Renal pelvis (tissue), 12 donors: ENCODE data around the gene NOB1. TPM values are rescaled to one million over a fixed set of nuclear protein-coding genes. Genes with fewer than 3 reads are reported as not detected.
"Not testable (repeated sequence)": the region's sequence is repeated elsewhere in the genome, so short reads cannot be mapped to it uniquely, and the experiment has no call there.

Experiments
- DNase-seq: peaks from one replicate; pipeline ENCODE4 v3.0.0-alpha.2; 2013
- long read RNA-seq, 16 experiments: transcript quantifications; one replicate each; lab custom pipeline, GENCODE V29; 2026
- polyA plus RNA-seq, 3 donors: library from polyadenylated mRNA; unstranded; fragments of 120-200 nt; gene quantifications; one replicate each; pipeline ENCODE4 v1.2.1, GENCODE V29; 2013; ENCODE audit not compliant: insufficient read length in 3 of 3

Gene NOB1
- 10 to 100 TPM; 65.4 to 70.5 (median 68.3) TPM for polyA plus RNA-seq
- long read RNA-seq, donor 1, transcript NOB1-201 (9 exons, 1,734 nt), result major isoform, 23 of 28 reads
- long read RNA-seq, donor 1, partial matches to known transcripts, result 5 of 28 reads
- long read RNA-seq, donor 1, other reads (novel, unspliced or antisense), result 0 of 28 reads
- long read RNA-seq, donor 2, transcript NOB1-201 (9 exons, 1,734 nt), result major isoform, 25 of 28 reads
- long read RNA-seq, donor 2, partial matches to known transcripts, result 0 of 28 reads
- long read RNA-seq, donor 2, other reads (novel, unspliced or antisense), result 0 of 28 reads
- long read RNA-seq, donor 3, transcript NOB1-201 (9 exons, 1,734 nt), result major isoform, 15 of 15 reads
- long read RNA-seq, donor 3, partial matches to known transcripts, result 0 of 15 reads
- long read RNA-seq, donor 3, other reads (novel, unspliced or antisense), result 0 of 15 reads
- long read RNA-seq, donor 4, transcript NOB1-201 (9 exons, 1,734 nt), result major isoform, 40 of 48 reads
- long read RNA-seq, donor 4, partial matches to known transcripts, result 8 of 48 reads
- long read RNA-seq, donor 4, other reads (novel, unspliced or antisense), result 0 of 48 reads
- long read RNA-seq, donor 5, partial matches to known transcripts, result 0 of 5 reads
- long read RNA-seq, donor 5, other reads (novel, unspliced or antisense), result 0 of 5 reads
- long read RNA-seq, donor 6, transcript NOB1-201 (9 exons, 1,734 nt), result major isoform, 17 of 32 reads
- long read RNA-seq, donor 6, partial matches to known transcripts, result 15 of 32 reads
- long read RNA-seq, donor 6, other reads (novel, unspliced or antisense), result 0 of 32 reads
- long read RNA-seq, donor 7, transcript NOB1-201 (9 exons, 1,734 nt), result major isoform, 23 of 43 reads
- long read RNA-seq, donor 7, partial matches to known transcripts, result 18 of 43 reads
- long read RNA-seq, donor 7, other reads (novel, unspliced or antisense), result 0 of 43 reads
- long read RNA-seq, donor 8, transcript NOB1-201 (9 exons, 1,734 nt), result major isoform, 10 of 11 reads
- long read RNA-seq, donor 8, partial matches to known transcripts, result 0 of 11 reads
- long read RNA-seq, donor 8, other reads (novel, unspliced or antisense), result 0 of 11 reads
- long read RNA-seq, donor 9, transcript NOB1-201 (9 exons, 1,734 nt), result major isoform, 28 of 29 reads
- long read RNA-seq, donor 9, partial matches to known transcripts, result 0 of 29 reads
- long read RNA-seq, donor 9, other reads (novel, unspliced or antisense), result 0 of 29 reads
- long read RNA-seq, donor 10, transcript NOB1-201 (9 exons, 1,734 nt), result major isoform, 23 of 24 reads
- long read RNA-seq, donor 10, partial matches to known transcripts, result 0 of 24 reads
- long read RNA-seq, donor 10, other reads (novel, unspliced or antisense), result 0 of 24 reads
- long read RNA-seq, donor 11, transcript NOB1-201 (9 exons, 1,734 nt), result major isoform, 7 of 13 reads
- long read RNA-seq, donor 11, partial matches to known transcripts, result 6 of 13 reads
- long read RNA-seq, donor 11, other reads (novel, unspliced or antisense), result 0 of 13 reads
- long read RNA-seq, donor 12, transcript NOB1-201 (9 exons, 1,734 nt), result major isoform, 34 of 45 reads
- long read RNA-seq, donor 12, partial matches to known transcripts, result 6 of 45 reads
- long read RNA-seq, donor 12, other reads (novel, unspliced or antisense), result 5 of 45 reads
- long read RNA-seq, donor 13, transcript NOB1-201 (9 exons, 1,734 nt), result major isoform, 6 of 6 reads
- long read RNA-seq, donor 13, partial matches to known transcripts, result 0 of 6 reads
- long read RNA-seq, donor 13, other reads (novel, unspliced or antisense), result 0 of 6 reads
- long read RNA-seq, donor 14, result 0 reads
- long read RNA-seq, donor 15, result 0 reads
- long read RNA-seq, donor 16, transcript NOB1-201 (9 exons, 1,734 nt), result major isoform, 21 of 46 reads
- long read RNA-seq, donor 16, partial matches to known transcripts, result 23 of 46 reads
- long read RNA-seq, donor 16, other reads (novel, unspliced or antisense), result 0 of 46 reads

DNA sequence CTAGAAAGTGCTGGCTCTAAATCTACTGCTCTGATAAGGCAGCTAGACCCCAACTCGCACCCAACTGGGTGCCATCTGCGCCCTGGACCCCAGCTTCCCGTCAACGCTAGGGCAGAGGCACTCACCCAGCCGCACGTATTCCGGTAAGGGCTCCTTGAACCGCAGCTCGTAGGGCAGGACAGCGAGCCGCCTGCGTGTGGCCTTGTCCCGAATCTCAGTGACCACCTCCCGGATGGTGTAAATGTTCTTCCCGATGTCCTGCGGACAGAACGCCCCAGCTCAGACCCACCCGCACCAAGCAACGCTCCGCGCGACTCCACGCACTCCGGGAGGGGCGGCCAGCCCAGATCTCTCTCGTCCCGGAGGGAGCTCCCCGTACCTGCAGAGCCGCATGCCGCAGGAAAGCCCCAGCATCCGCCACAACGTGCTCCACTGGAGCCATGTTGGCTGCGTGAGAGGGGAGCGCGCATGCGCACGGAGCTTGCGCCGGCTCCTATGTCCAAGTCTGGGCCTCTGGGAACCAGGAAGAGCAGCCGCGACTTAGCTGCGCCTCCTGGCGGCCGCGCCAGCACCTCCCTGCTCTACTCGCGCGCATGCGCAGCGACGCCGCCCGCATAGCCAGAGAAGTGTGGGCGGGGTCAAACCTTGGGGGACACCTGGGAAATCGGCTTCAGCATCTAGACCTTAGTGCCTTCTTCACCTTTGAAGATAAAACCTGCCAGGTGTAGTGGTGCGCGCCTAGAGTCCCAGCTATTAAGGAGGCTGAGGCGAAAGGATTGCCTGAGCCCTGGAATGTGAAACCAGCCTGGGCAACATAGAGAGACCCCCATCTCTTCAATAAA, at the start of gene NOB1:
TSS of gene NOB1 (minus strand) at position 458 of the 842 bp plus-strand sequence. CDS start at position 442, 16 bp downstream.
- DNase-seq, result peak; percentile 96

DNA sequence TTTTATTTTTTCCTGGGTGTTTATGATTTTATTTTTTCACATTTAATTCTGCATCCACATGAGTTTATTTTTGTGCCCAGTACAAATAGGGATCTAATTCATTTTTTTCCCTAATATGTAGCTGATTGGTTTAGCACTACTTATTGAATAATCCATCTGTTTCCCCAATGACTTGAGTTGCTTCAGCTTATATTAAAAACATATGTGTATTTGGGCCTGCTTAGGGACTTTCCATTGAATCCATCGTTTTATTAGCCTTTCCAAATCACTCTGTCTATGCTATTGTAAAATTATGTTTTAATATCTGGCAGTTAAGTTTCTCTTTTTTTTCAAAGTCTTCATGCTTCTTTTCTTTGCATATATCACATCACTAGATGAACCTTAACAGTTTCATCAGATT, 49.6 kb upstream of the NOB1 start:
- no peak for DNase-seq

DNA sequence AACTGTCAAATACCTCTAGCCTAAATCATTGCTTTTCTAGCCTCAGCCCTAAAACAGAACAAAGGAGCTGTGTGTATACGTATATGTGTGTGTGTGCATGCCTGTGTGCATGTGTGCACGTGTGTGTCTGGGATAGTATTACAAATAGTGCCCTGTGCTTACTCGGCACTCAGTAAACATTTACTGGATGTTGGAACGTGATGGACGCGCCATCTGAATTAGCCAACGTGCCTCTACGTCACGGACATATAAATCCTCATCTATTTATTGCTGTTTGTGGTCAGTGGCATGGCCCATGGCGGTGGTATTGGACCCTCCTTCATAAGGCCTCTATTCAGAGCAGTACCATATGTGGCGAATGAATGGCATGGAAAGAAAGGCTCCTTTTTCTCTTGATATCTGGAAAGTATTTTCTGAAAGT, 44.9 kb upstream of the NOB1 start:
- no peak for DNase-seq

GRCh38 chr16:69798466-69798865, 43.7 kb upstream of the NOB1 start:
- no peak for DNase-seq

- peak; percentile 71 for DNase-seq
These were observed 41.8 kb upstream of the NOB1 start for GRCh38 chr16:69796285-69797118.

DNA sequence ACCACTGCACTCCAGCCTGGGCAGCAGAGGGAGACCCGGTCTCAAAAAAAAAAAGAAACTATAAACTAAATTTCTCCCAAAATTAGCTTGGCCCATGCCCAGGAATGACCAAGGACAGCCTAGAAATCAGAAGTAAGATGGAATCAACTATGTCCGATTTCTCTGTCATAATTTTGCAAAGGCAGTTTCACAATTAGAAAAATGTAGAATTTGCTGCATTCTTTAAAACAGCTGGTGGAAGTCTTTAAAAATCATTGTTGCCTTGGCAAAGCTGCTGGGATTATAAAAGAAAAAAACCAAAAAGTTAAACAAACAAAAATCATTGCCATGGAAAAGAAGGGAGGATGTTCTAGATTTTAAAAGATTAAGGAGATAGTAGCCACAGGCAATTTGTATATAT, 39.8 kb upstream of the NOB1 start:
- no peak for DNase-seq

DNA sequence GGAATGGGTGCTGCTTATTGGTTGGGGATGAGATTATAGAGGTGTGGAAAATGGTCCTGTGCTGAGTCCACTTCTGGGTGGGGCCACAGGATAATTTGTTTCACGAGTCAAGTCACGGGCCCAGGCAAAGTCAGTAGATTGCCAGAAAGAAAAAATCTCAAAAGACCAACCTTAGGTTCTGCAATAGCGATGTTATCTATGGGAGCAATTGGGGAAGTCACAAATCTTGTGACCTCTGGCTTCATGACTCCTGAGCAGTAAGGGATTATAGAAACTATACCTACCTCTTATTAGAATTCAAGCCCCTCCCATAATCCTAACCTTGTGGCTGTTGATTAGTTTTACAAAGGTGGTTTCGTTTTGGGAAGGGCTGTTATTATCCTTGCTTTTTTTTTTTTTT, 38.8 kb upstream of the NOB1 start:
- no peak for DNase-seq

GRCh38 chr16:69791391-69791847, 36.7 kb upstream of the NOB1 start:
- not testable (repeated sequence) for DNase-seq

GRCh38 chr16:69787883-69788282, 33.2 kb upstream of the NOB1 start:
- DNase-seq, result no peak

DNA sequence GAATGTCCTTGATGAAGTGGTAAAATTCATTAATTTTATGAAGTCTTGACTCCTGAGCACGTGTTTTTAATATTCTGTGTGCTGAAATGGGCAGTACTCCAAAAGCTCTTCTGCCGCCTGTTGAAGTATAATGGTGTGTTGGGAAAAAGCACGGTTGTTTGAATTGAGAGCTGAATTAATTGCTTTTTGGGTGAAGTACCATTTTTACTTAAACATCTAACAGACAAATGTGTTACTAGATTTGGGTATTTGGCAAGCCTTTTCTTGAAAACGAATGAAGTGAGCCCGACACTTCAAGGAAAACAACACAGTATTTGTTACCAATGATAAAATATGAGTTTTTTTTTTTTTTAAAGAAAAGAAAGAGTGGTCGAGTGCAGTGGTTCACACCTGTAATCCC, 29.9 kb upstream of the NOB1 start:
- DNase-seq, result no peak

GRCh38 chr16:69781118-69781517, 26.4 kb upstream of the NOB1 start:
- no peak for DNase-seq

- no peak for DNase-seq
These were observed 25.0 kb upstream of the NOB1 start for GRCh38 chr16:69779724-69780123.

DNA sequence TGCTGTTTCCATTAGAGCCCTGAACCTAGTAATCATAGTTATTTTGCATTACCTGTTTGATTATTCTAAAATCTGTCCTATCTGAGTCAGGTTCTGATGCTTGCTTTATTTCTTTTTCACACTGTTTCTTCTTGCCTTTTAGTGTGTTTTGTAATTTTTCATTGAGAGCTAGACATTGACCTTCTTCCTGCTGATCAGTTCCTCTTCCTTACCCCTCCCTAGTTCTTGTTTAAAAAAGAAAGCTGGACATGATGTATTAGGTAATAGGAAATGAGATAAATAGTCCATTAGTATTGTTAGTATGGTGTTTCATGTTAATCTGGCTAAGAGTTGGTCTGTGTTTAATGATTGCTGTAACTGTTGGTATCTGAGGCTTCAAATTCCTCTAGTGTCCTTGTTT, 20.8 kb upstream of the NOB1 start:
- DNase-seq, result no peak

DNA sequence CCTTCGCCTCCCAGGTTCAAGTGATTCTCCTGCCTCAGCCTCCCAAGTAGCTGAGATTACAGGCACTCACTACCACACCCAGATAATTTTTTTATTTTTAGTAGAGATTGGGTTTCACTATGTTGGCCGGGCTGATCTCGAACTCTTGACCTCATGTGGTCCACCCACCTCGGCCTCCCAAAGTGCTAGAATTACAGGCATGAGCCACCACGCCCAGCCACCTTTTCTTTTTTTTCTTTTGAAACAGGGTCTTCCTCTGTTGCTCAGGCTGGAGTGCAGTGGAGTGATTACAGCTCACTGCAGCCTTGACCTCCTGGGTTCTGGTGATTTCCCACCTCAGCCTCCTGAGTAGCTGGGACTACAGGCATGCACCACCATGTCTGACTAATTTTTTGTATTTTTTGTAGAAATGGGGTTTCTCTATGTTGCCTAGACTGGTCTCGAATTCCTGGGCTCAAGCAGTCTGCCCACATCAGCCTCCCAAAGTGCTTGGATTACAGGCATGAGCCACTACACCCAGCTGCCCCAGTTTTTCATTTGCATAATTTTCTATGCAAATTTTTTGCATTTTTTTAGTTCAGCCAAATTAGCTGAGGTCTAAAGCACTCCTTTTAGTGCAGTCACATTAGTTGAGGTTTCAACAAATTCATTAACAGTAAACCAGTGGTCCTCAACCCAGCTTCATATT, 18.7 kb upstream of the NOB1 start:
- no peak for DNase-seq

DNA sequence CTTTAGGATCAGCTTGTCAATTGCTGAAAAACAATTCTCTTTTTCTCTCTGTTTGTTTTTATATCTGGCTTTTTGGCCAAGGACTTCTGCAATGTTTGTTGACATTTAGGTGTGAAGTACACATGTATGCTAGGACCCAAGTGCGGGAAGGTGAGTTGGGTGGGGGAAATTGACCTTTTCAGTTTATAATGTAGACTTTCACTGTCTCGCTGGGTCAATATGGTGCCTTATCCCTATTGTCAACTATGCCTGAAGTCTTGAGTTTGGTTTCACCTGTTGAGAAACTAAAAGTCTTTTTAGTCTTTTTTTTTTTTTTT, 16.9 kb upstream of the NOB1 start:
- DNase-seq, result no peak

DNA sequence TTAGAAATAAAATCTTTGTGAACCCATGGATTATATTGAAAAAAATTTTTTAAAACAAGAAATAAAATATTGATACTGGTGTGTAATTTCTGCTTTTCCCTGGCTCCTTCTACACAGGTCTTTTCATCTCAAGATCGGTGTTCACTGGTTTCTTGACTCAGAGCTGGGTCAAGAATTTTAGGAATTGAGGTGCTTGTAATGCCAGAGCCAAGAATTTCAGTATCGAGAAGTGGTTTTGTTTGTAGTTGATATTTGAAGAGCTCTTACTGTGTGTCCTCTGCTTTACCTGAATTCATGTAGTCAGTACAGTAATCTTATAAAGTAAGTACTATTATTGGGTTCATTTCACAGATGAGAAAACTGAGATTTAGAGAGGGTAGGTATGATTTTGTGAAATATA, 14.7 kb upstream of the NOB1 start:
- no peak for DNase-seq

DNA sequence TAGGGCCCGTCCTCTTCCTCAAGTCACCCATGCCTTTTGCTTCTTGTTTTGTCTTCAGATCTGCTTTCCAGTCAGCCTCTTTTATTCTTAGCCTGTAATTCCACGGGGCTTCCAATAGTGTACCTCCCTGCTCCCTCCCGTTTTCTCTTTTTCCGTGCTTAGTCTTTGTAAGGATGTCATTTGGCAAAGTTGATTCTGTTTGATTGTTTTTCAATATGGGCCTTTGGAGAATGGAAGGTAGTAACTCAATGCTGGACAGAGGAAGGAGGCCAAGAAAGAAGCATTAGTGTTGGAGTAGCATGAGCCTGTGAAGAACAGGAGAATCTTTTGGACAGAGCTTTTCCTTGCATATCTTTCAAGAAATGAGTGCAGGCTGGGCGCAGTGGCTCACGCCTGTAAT, 13.9 kb upstream of the NOB1 start:
- DNase-seq, result no peak
